ENCODE data around the gene CRELD2. TPM values are rescaled to one million over a fixed set of nuclear protein-coding genes. Genes with fewer than 3 reads are reported as not detected.

The CRELD2 gene
- total and polyA plus RNA-seq, 2 of the 13 experiments (the other 11 are each of a cell fraction or from before 2014, with no cell fraction given): 17.2 to 44.7 TPM

DNA sequence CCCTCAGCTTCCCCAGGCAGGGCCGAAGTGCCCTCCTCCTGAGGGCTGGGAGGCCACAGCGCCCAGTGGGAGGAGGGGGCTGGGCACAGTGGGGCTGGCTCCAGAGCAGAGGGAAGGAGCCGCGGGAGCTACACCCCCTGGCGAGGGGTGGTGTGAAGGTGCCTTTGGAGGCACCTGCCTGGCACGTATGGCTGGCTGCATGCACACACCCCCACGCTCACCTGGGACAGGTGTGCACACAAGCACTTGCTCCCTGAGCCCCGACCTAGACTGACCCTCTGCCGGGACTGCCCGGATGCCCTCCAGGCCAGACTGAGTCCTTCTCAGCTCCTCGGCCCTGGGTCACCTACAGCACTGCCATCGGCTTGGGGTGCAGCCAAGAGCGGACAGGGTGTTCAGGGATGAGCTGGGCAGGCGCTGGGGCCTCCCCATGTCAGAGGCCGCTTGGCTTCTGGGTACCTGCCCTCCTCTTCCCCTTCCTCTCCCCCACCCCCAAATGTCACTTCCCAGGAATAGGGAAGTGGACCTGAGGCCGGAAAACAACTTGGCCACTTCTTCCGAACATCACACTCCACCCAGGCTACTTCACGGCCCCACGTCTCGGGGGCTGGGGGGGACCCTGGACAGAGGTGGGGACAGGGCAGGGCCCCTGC lies 34.7 kb downstream of the CRELD2 start:
- Histone ChIP-seq H3K9me3 (ENCODE audit: low read length) (no peaks in the 10 kb centered on the region), H3K4me2 (ENCODE audit: low read depth, low read length) (peak overlapping the region; percentile 81), H3K9ac (ENCODE audit: insufficient read depth, low read depth, low read length) (peak overlapping the region; percentile 78), H3K4me3 (replicated peaks in 1 of 3; ENCODE audit: insufficient read depth in 1 of 3, low read depth in 2 of 3, low read length in 3 of 3) (peak overlapping the region in 2 of 3 experiments; percentile 56 to 77; a peak in 5 of 6 replicates), H3K36me3 (replicated peaks in 1 of 2; ENCODE audit: control insufficient read depth in 1 of 2, insufficient read depth in 2 of 2, low read length in 2 of 2) (no peaks in the 10 kb centered on the region), H3K4me1 (ENCODE audit: insufficient read depth, low read length) (peaks cover 95% of the 10 kb centered on the region), H3K79me2 (ENCODE audit: insufficient read depth, low read length) (no peaks in the 10 kb centered on the region), H4K20me1 (ENCODE audit: insufficient read depth, low read length) (no peaks in the 10 kb centered on the region), H3K27me3 (ENCODE audit: control insufficient read depth in 1 of 2, insufficient read depth in 2 of 2, low read length in 2 of 2) (no peaks in the 10 kb centered on the region), H2AFZ (ENCODE audit: low read length) (no peak overlapping the region), H3K27ac (ENCODE audit: extremely low read length, insufficient read depth, low read length) (peak overlapping the region; percentile 68)
- no peak for DNase-seq (ENCODE audit: low spot score)
- POLR2A ChIA-PET: interaction anchor here (3.0 to 18.6 kb wide), 3 partner anchors 10 to 18 kb away, joined by 22 to 722 read pairs (median 283); partner anchors contain the start of gene PIM3
- no peak for TF ChIP-seq ZNF839 (CRISPR knock-in tag; IDR thresholded peaks at IDR 0.05; ENCODE audit: borderline replicate concordance)
- 0 out of 2 replicates have a peak, but pooled peaks have one; percentile 3 for TF ChIP-seq KDM2A (CRISPR knock-in tag; IDR thresholded peaks at IDR 0.05; ENCODE audit: borderline replicate concordance, low read depth)
- no peak for TF ChIP-seq GTF2F1 (IDR thresholded peaks at IDR 0.05; ENCODE audit: low read length)
- 0 out of 2 replicates have a peak, but pooled peaks have one; percentile 17 for TF ChIP-seq ZNF772 (CRISPR knock-in tag; IDR thresholded peaks at IDR 0.05)
- TF ChIP-seq, protein P1, sequence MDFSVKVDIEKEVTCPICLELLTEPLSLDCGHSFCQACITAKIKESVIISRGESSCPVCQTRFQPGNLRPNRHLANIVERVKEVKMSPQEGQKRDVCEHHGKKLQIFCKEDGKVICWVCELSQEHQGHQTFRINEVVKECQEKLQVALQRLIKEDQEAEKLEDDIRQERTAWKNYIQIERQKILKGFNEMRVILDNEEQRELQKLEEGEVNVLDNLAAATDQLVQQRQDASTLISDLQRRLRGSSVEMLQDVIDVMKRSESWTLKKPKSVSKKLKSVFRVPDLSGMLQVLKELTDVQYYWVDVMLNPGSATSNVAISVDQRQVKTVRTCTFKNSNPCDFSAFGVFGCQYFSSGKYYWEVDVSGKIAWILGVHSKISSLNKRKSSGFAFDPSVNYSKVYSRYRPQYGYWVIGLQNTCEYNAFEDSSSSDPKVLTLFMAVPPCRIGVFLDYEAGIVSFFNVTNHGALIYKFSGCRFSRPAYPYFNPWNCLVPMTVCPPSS (IDR thresholded peaks at IDR 0.05): no peak
- TF ChIP-seq ZNF776 (CRISPR knock-in tag; IDR thresholded peaks at IDR 0.05): 0 out of 2 replicates have a peak, but pooled peaks have one; percentile 40
- peak; percentile 76 for TF ChIP-seq HNRNPL (IDR thresholded peaks at IDR 0.05; ENCODE audit: low read depth, low read length)
- TF ChIP-seq ZNF616 (CRISPR knock-in tag; IDR thresholded peaks at IDR 0.05; ENCODE audit: low read depth): 0 out of 2 replicates have a peak, but pooled peaks have one; percentile 7
- TF ChIP-seq ZNF563 (CRISPR knock-in tag; IDR thresholded peaks at IDR 0.05): peak; percentile 39; the same call in 1 of the 2 replicates
- TF ChIP-seq, protein P2, sequence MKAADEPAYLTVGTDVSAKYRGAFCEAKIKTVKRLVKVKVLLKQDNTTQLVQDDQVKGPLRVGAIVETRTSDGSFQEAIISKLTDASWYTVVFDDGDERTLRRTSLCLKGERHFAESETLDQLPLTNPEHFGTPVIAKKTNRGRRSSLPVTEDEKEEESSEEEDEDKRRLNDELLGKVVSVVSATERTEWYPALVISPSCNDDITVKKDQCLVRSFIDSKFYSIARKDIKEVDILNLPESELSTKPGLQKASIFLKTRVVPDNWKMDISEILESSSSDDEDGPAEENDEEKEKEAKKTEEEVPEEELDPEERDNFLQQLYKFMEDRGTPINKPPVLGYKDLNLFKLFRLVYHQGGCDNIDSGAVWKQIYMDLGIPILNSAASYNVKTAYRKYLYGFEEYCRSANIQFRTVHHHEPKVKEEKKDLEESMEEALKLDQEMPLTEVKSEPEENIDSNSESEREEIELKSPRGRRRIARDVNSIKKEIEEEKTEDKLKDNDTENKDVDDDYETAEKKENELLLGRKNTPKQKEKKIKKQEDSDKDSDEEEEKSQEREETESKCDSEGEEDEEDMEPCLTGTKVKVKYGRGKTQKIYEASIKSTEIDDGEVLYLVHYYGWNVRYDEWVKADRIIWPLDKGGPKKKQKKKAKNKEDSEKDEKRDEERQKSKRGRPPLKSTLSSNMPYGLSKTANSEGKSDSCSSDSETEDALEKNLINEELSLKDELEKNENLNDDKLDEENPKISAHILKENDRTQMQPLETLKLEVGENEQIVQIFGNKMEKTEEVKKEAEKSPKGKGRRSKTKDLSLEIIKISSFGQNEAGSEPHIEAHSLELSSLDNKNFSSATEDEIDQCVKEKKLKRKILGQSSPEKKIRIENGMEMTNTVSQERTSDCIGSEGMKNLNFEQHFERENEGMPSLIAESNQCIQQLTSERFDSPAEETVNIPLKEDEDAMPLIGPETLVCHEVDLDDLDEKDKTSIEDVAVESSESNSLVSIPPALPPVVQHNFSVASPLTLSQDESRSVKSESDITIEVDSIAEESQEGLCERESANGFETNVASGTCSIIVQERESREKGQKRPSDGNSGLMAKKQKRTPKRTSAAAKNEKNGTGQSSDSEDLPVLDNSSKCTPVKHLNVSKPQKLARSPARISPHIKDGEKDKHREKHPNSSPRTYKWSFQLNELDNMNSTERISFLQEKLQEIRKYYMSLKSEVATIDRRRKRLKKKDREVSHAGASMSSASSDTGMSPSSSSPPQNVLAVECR (CRISPR knock-in tag; IDR thresholded peaks at IDR 0.05; ENCODE audit: borderline replicate concordance): 0 out of 2 replicates have a peak, but pooled peaks have one; percentile 3
- no peak for TF ChIP-seq ADNP (CRISPR knock-in tag; IDR thresholded peaks at IDR 0.05)
- no peak for TF ChIP-seq TBP (CRISPR knock-in tag; IDR thresholded peaks at IDR 0.05)
- TF ChIP-seq POGZ (CRISPR knock-in tag; IDR thresholded peaks at IDR 0.05): 0 out of 2 replicates have a peak, but pooled peaks have one; percentile 1
- TF ChIP-seq NFE2L1 (CRISPR knock-in tag; IDR thresholded peaks at IDR 0.05; ENCODE audit: borderline replicate concordance): no peak
- no peak for TF ChIP-seq MAFF (IDR thresholded peaks at IDR 0.05; ENCODE audit: low read depth, low read length)
- TF ChIP-seq RXRB (CRISPR knock-in tag; IDR thresholded peaks at IDR 0.05; ENCODE audit: borderline replicate concordance): no peak
- TF ChIP-seq TARDBP (CRISPR knock-in tag; IDR thresholded peaks at IDR 0.05): peak; percentile 29; the same call in 1 of the 2 replicates
- in situ Hi-C loops (cut with HindIII; ENCODE audit: extremely low pct_ligation_motif_present, low pct_unique_long_range_greater_than_20kb) (no loop called here), intact Hi-C loops (cut with micrococcal nuclease; ENCODE audit: unreplicated experiment) (no loop called here)
- no peak for ATAC-seq
- no peak for FAIRE-seq
- 66% methylated on average over 7 of the region's 20 CpGs for WGBS (ENCODE audit: low lambda C conversion rate)
- BruUV-seq (replicated peaks): no TSS peak
- CTCF ChIA-PET (ENCODE audit: low intra/inter-chr PET ratio, low total read pairs): no interaction called here

Data from HepG2 (cell line).